Ishikawa (cell line): ENCODE data around the gene PRG3.

ENCODE experiments used
- CEBPB ChIP-seq: IDR thresholded peaks from 2 replicates; pipeline ENCODE4 v1.6.1; 2012
- CREB1 ChIP-seq: IDR thresholded peaks from 2 replicates; pipeline ENCODE4 v1.6.1; 2012; ENCODE audit warnings: low read depth
- EP300 ChIP-seq: IDR thresholded peaks from 2 replicates; pipeline ENCODE4 v1.6.1; 2012; ENCODE audit warnings: borderline replicate concordance
- MAX ChIP-seq: IDR thresholded peaks from 2 replicates; pipeline ENCODE4 v1.6.1; 2012
- RAD21 ChIP-seq: IDR thresholded peaks from 2 replicates; pipeline ENCODE4 v1.6.1; 2012; ENCODE audit warnings: low read depth
- TAF1 ChIP-seq: IDR thresholded peaks from 2 replicates; pipeline ENCODE4 v1.6.1; 2012; ENCODE audit warnings: low read depth, mild to moderate bottlenecking
- TCF12 ChIP-seq: IDR thresholded peaks from 2 replicates; pipeline ENCODE4 v1.6.1; 2012; ENCODE audit warnings: low read depth
- USF1 ChIP-seq: IDR thresholded peaks from 2 replicates; pipeline ENCODE4 v1.6.1; 2012
- YY1 ChIP-seq: IDR thresholded peaks from 2 replicates; pipeline ENCODE4 v1.6.1; 2012; ENCODE audit warnings: low read depth
- ZBTB7A ChIP-seq: IDR thresholded peaks from 2 replicates; pipeline ENCODE4 v1.6.1; 2012; ENCODE audit warnings: low read depth

DNA sequence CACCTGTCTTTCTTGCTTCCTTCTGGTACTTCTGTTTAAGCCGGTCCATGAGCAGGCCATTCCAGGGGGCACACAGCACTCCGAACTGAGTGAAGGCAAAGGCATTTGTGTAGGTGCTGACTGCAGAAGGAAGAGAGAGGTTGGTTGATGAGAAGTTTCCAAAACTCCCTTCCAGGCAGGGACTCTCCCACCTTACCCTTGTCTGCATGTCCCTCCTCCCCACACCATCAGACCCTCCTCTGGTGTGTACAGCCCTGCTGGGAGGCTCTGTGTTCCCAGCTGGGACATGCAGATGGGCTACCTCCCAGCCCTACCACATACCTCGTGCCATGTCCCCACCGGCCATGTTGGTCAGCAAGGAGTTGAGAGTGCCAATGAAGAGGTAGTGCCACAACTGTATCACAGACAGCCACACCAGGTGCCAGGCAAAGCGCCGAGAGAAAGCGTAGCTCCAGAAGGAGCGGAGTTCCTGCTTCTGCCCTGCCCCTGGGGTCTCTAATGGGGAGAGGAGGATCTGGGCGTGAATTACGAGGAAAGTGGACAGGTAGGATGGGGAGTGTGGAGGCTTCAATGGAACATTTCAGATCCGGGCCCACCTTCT is 33.8 kb upstream of the PRG3 start:
- TF ChIP-seq CEBPB, result no peak
- TF ChIP-seq RAD21, result no peak
- no peak for TF ChIP-seq MAX
- TF ChIP-seq USF1, result no peak
- no peak for TF ChIP-seq ZBTB7A
- no peak for TF ChIP-seq YY1
- no peak for TF ChIP-seq EP300
- no peak for TF ChIP-seq TCF12
- no peak for TF ChIP-seq TAF1
- no peak for TF ChIP-seq CREB1
